Lower lobe of right lung (tissue), 2 donors: ENCODE results near the gene RSF1. TPM values are rescaled to one million over a fixed set of nuclear protein-coding genes. Genes with fewer than 3 reads are reported as not detected.
"Not testable (repeated sequence)": the region's sequence is repeated elsewhere in the genome, so short reads cannot be mapped to it uniquely, and the experiment has no call there.

Experiments
- ATAC-seq, 2 donors: fragments of 200-7000 bp; cut with Tn5 transposase; one replicate each; pipeline ENCODE4 v1.9.1; 2020 to 2022; ENCODE audit warnings: mild to moderate bottlenecking in 2 of 2, moderate library complexity in 2 of 2
- DNase-seq: peaks from one replicate; pipeline ENCODE4 v3.0.0-alpha.2; 2020
- H3K27ac ChIP-seq: fragments of 200-600 bp; one replicate; pipeline ENCODE4 v1.8.0; 2022
- H3K27me3 ChIP-seq: fragments of 200-600 bp; one replicate; pipeline ENCODE4 v1.8.0; 2022; ENCODE audit warnings: low read depth
- H3K36me3 ChIP-seq: fragments of 200-600 bp; one replicate; pipeline ENCODE4 v1.8.0; 2022; ENCODE audit warnings: mild to moderate bottlenecking
- H3K4me1 ChIP-seq: fragments of 200-600 bp; one replicate; pipeline ENCODE4 v1.8.0; 2022
- H3K4me3 ChIP-seq: fragments of 200-600 bp; one replicate; pipeline ENCODE4 v1.8.0; 2022; ENCODE audit warnings: mild to moderate bottlenecking
- H3K9me3 ChIP-seq: fragments of 200-600 bp; one replicate; pipeline ENCODE4 v1.8.0; 2022
- CTCF ChIP-seq: fragments of 200-600 bp; IDR thresholded peaks from one replicate; pipeline ENCODE4 v1.8.0; 2022; ENCODE audit warnings: antibody characterized with exemption, mild to moderate bottlenecking
- intact Hi-C: fragments of 100-400 bp; cut with DNase I; formaldehyde crosslinking; loops from one replicate; pipeline ENCODE4 v1.11.0; 2022
- long read RNA-seq: library from polyadenylated mRNA; unstranded; transcript quantifications from one replicate; pipeline ENCODE4 v2.0.0, GENCODE V29; 2021
- total RNA-seq: library from RNA; stranded (reverse); fragmentation: NEBNext Ultra II Directional; extraction: Animal tissue kit (Norgen Biotek cat#: 25700); gene quantifications from one replicate; pipeline ENCODE4 v1.2.1, GENCODE V29; 2021
- donor health status: DM: no; HTN: yes; CAD: no; lungs with severe emphysema.

Gene RSF1
- total RNA-seq: 59.6 TPM
- long read RNA-seq, transcript RSF1-206 (6 exons, 2,107 nt): major isoform, 28 of 62 reads
- long read RNA-seq, partial matches to known transcripts: 18 of 62 reads
- long read RNA-seq, other reads (novel, unspliced or antisense): 13 of 62 reads

GRCh38 chr11:77820565-77821348, at the start of gene RSF1, which contains the start of gene AAMDC:
Gene RSF1 (minus strand): TSS chr11:77820722. CDS start chr11:77820714, 8 bp downstream.
Gene AAMDC (plus strand): TSS chr11:77821144. CDS start chr11:77842497, 21,353 bp downstream.
- peak; percentile 71 for TF ChIP-seq CTCF
- intact Hi-C loops: no loop called here
- ATAC-seq: peak; percentile 95 to 97

GRCh38 chr11:77868744-77869143, 48.2 kb upstream of the RSF1 start:
- TF ChIP-seq CTCF: no peak
- Histone ChIP-seq H3K4me1 (no peaks in the 10 kb centered on the region), H3K36me3 (peaks cover 32% of the 10 kb centered on the region), H3K4me3 (no peak overlapping the region), H3K27me3 (no peaks in the 10 kb centered on the region), H3K9me3 (no peaks in the 10 kb centered on the region), H3K27ac (no peak overlapping the region)
- DNase-seq (no peak), ATAC-seq (no peak)
- intact Hi-C loops: no loop called here

More at GRCh38 chr11:77820565-77821348, at the start of gene RSF1, which contains the start of gene AAMDC:
- Histone ChIP-seq H3K27ac (peak within 1 kb of the TSS; percentile 92), H3K27me3 (no peaks in the 10 kb centered on the region), H3K9me3 (no peaks in the 10 kb centered on the region), H3K4me1 (peaks cover 48% of the 10 kb centered on the region), H3K36me3 (no peaks in the 10 kb centered on the region), H3K4me3 (peak within 1 kb of the TSS; percentile 97)
- peak; percentile 99 for DNase-seq

- H3K27ac ChIP-seq: no peak overlapping the region
- no peaks in the 10 kb centered on the region for H3K27me3 ChIP-seq
- ATAC-seq: no peak
- intact Hi-C loops: no loop called here
- no peak for DNase-seq
- no peaks in the 10 kb centered on the region for H3K4me1 ChIP-seq
- no peaks in the 10 kb centered on the region for H3K9me3 ChIP-seq
- peaks cover 10% of the 10 kb centered on the region for H3K36me3 ChIP-seq
- H3K4me3 ChIP-seq: no peak overlapping the region
- no peak for TF ChIP-seq CTCF
These were observed 45.8 kb upstream of the RSF1 start for GRCh38 chr11:77866336-77866735.

- no peaks in the 10 kb centered on the region for H3K27me3 ChIP-seq
- ATAC-seq: no peak
These were observed 45.3 kb upstream of the RSF1 start for GRCh38 chr11:77865805-77866204.

GRCh38 chr11:77861444-77861843, 40.9 kb upstream of the RSF1 start:
- ATAC-seq, H3K27ac ChIP-seq, H3K27me3 ChIP-seq, H3K4me3 ChIP-seq, intact Hi-C loops, H3K9me3 ChIP-seq, DNase-seq, H3K4me1 ChIP-seq: not testable (repeated sequence)
- peaks cover 17% of the 10 kb centered on the region for H3K36me3 ChIP-seq

More at GRCh38 chr11:77865805-77866204, 45.3 kb upstream of the RSF1 start:
- H3K4me3 ChIP-seq: no peak overlapping the region
- H3K4me1 ChIP-seq: no peaks in the 10 kb centered on the region
- H3K36me3 ChIP-seq: peaks cover 8% of the 10 kb centered on the region
- no peak overlapping the region for H3K27ac ChIP-seq
- DNase-seq: no peak
- TF ChIP-seq CTCF: no peak
- no peaks in the 10 kb centered on the region for H3K9me3 ChIP-seq
- intact Hi-C loops: no loop called here

- not testable (repeated sequence) for DNase-seq
These were observed 37.5 kb upstream of the RSF1 start for GRCh38 chr11:77857906-77858457.

More at GRCh38 chr11:77857906-77858457, 37.5 kb upstream of the RSF1 start:
- ATAC-seq, H3K27ac ChIP-seq, H3K4me1 ChIP-seq, intact Hi-C loops, H3K9me3 ChIP-seq, H3K4me3 ChIP-seq, H3K27me3 ChIP-seq: not testable (repeated sequence)
- H3K36me3 ChIP-seq: peaks cover 34% of the 10 kb centered on the region
